HG02870 (cell line): ENCODE measurements around the gene PDLIM4.
A peak's percentile ranks its signal among the peaks of the same experiment; 100 is the strongest.

Experiments used
- ATAC-seq: cut with Tn5 transposase; IDR thresholded peaks from one replicate; pipeline ENCODE4 v1.9.1; 2021; ENCODE audit warnings: mild to moderate bottlenecking, moderate library complexity; ENCODE audit not compliant: unreplicated experiment

Gene PDLIM4

DNA sequence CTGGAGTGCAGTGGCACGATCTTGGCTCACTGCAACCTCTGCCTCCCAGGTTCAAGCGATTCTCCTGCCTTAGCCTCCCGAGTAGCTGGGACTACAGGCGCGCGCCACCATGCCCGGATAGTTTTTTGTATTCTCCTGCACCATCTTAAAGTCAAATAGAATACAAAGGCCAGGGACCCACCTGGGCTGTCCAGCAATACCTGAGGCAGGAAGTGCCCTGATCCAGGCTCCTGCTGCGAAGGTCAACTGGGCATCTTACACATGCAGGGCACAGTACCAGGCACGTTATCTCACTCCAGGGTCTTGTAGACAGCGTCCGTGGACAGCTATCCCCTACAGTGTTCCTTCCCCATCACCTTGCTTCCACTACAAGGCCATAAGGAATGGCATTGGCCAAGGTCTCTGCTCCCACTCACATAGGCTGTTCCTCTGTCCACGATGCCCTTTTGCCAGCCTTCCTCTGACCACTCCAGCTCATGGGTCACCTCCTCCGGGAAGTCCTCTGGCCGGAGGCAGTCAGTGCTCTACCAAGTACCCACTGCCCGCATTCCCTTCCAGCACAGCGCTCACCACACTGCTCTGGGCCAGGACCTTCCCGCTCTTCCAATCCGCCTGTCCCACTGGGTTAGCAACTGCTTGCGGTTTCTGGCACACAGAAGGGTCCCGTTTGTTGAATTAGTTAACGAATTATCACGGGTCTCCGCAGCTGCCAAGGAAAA, 30.8 kb upstream of the PDLIM4 start:
- ATAC-seq: no peak

DNA sequence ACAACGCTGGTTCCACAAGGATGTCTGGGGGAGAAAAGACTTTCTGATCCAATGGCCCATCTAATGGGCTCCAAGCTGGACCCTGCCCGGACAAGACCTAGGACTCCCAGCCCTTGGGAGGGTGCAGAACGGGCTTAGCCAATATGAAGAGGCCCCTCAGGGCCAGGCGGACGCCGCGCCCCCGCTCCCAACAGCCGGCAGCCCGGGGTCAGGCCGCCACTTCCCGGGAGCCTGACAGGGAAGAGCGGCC, 30.3 kb upstream of the PDLIM4 start:
- ATAC-seq: no peak

DNA sequence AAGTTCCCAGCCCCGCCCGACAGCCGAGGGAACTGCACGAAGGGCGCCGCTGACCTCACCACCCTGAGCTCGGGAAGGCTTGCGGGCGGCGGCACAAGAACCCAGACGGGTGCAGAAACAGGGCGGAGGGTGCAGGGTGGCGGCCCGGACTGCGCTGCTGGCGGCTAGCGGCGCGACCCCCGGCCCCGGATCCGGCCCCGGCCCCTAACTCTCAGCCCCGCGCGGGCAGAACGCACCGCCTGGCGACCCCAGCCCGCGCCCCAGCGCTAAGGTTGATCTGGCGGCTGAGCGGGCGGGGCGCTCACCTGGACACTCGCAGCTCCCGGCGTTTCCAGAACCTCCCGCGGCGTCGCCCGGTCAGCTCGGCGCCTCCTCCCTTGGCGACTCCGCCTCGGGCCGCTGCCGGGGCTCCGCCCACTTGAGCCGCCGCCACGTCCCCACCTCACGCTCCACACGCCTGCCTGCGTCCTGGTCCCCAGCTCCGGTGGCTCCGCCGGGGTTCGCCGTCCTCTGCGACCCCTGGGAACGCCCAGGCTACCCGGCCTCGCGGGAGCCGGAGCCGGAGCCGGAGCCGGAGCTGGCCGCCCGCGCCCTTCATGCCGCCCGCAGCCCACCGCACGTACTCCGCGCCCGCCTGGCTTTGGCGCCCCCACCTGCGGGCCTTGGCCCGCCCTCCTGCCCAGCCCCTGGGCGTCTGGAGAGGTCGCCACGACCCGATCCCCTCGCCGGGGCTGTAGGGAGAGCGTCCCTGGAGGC, 29.8 kb upstream of the PDLIM4 start, which contains the start of gene P4HA2:
TSS of gene P4HA2 (minus strand) at position 369 of the 756 bp plus-strand sequence. CDS start 9,227 bp downstream, outside the sequence.
- ATAC-seq: peak; percentile 84

DNA sequence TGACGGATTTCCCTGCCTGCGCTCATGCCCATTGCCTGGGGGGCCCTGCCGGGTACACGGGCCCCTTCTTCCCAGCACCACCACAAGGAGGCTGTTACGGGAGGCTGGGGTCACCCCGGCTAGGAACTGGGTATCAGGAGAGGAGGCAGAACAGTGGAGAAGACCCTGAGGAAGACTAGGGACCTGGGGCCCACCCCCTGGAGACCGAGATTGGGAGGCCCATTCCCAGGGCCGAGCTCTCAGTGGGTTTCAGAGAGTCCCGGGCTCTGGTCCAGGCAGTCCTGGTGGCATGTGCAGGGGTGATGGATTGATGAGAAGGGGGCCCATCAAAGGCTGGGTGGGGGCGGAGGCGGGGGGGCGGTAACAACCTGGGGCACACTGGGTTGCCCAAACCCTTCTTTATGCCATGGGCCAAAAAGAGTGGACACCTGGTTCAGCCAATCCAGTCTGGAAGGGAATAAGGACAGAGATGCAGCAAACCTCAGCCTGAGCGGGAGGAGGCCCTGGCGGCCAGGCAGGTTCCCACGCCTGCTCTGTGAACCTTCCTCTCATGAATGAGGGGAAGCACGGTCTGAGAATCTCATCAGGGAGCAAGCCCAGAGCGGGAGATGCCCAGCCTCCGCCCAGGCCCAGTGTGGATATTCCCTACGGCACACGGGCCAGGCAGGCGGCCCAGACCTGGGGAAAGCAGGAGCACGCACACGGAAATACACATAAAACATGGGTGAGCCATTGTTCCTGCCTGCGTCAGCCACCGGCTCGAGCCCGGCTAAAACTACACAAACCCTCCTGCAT, 29.1 kb upstream of the PDLIM4 start:
- no peak for ATAC-seq

DNA sequence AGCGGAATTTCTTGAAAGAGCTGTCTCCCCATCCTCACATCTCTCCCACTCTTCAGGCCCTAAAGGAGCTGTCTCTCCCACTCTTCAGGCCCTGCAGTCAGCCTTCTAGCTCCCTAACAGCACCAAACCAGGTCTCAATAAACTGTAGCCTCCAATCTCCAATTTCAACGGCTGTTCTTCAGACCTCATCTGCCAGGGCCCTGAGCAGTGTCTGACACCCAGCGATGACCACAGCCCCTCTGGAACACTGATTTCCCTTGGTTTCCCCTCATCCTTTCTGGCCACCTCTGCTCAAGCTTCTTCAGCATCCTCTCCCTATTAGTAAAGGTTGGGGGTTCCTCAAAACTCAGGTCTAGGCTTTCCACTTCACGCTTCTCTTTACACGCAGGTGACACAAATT, 28.3 kb upstream of the PDLIM4 start:
- no peak for ATAC-seq

DNA sequence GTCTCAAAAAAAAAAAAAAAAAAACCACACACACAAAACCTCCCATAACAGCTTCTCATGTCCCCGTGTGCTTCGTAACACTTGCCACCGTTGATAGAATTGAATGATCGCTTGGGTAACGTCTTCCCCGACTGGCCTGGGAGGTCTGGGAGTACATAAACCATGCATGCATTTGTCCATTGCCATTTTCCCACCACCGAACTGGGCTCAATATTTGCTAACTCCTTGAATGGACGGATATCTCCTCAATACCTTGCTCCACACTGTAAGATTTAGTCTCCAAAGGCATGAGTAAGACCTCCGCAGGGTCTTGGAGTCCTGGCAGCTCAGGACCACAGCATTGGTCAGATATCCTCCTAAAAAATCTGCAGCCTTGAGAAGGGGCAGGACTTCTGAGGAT, 26.6 kb upstream of the PDLIM4 start:
- ATAC-seq: no peak

DNA sequence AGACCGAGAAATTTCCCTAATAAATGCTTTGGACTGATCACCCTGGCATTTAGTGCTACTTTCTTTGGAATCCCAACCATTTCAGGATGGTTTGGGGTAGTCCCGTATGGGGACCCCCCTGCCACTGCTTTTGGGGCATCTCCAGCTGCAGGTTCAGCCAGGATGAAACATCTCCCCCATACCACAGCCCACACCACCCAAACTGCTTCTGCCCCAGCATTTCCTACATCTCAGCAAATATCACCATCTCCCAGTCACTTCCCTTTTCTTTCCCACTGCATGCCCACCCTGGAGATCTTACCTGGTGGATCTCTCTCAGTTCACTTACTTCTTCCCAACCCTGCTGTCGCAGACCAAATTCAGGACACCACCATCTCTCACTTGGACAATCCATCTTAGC, 25.0 kb upstream of the PDLIM4 start:
- no peak for ATAC-seq

DNA sequence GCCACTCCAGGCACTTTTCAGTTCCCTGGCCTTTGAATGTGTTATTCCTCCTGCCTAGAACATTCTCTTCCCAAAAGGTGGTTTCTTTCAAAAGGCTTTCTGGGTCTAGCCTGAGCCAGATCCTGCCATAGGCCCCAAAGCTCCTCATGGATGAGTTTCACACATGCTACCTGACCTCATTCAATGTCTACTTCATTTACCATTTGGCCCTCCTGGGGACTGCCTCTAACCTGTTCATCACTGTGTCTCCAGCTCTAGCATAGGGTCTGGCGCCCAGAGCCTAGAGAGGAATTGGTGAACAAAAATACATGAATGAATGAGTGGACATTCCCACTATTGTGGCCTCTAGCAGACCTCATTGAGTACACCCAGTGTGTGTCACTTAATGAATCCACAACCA, 24.4 kb upstream of the PDLIM4 start:
- ATAC-seq: no peak

DNA sequence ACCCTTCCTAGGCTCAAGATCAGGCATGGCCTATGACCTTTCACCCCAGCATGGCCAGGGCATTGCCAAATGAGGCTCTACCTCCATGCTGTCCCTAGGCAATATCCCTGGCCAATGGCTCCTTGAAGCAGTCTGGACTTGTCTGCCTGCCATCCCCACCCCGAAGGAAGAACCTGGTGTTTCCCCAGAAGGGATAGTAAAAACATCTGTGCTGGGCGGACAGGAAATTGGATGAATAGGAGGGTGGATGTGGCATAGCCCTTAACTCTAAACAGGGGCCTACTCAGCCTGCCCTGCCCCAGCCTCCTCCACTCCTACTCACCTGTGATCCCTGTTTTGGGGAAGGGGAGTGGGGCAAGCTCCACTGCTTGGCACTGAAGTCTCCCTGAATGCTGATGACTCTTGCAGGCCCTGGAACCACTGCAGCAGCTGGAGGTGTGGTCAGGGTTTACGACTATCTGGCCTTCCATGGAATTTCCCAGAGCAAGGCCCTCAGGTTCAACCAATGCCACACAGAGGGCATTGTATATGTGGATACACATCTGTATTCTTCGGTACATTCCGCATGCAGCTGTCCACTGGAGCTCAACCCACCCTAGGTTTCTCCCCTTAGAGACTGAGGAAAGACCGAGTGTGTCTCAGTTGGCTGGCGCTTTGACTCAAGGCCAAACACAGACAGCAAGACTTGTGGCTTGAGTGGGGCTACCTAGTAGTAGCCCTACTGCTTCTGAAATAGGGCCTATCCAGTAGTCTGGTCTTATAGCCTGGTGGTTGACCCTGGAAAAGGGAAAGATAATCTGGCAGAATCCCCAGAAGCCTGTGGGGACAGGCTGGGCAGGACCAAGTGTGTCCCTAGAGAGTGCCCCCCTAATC, 23.4 kb upstream of the PDLIM4 start:
- ATAC-seq: no peak

DNA sequence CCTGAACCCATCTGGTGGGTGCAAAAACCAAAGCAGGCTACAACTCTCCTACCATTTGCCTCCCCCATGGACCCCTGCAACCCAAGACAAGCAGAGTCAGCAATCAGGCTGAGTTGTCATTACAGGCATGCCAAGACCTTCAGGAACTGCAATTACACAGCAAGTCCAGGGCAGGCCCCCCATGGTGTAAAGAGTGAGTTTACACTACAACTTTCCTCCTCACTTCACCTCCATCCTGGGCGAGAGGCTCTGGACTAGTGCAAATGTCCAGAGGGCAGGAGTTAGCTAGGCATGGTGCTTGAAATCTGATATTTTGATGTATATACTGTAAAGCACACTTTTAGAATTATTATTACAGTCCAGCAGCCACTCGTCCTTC, 22.8 kb upstream of the PDLIM4 start:
- no peak for ATAC-seq

DNA sequence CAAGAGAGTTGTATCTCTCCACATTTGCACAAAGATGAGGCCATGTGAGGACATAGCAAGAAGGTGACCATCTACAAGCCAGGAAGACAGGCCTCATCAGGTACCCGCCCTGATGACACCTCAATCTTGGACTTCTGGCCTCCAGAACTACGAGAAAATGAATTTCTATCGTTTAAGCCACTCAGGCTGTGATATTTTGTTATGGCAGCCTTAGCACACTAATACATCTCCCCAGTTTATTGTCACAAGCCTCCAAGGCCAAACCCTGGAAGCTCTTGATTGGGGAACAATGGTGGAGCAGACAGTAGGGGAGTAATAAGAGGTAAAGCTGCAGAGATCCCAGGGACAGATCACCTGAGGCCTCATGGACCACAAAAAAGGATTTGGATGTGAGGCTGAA, 22.2 kb upstream of the PDLIM4 start:
- ATAC-seq: no peak

DNA sequence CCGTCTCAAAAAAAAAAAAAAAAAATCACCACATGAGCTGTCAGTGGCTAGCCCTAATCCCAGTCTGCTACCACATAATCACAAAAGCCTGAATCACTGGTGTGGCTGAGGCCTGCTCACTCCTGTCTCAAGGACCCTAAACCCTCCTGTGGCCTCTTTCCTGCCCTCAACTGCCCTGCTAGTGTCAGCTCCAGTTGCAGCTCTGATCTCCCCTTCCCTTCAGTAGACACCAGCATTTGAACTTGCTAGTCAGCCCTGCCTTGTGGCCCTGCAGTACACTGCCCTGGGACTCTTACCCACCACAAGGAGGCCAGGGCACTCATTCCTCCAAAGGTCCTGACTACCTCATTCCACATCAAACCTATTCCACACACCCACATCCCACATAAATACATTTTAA, 20.4 kb upstream of the PDLIM4 start:
- no peak for ATAC-seq

DNA sequence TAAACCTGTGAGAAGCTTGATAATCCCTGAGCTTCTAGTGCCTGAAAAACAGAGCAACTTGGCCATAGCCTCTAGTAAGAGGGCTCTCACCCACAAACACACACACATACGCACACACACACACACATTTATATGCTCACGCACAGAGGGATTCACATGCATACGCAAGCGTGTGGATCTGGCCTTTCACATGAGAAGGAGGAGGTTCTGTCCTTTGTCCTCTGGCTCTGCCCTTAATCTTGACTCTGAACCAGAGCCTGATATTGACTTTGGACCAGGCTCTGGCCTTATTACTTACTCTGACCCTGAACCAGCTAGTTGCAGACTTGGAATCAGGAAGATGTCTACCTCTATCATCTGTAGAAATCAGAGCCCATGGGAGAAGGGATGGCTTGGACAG, 19.8 kb upstream of the PDLIM4 start:
- ATAC-seq: no peak

DNA sequence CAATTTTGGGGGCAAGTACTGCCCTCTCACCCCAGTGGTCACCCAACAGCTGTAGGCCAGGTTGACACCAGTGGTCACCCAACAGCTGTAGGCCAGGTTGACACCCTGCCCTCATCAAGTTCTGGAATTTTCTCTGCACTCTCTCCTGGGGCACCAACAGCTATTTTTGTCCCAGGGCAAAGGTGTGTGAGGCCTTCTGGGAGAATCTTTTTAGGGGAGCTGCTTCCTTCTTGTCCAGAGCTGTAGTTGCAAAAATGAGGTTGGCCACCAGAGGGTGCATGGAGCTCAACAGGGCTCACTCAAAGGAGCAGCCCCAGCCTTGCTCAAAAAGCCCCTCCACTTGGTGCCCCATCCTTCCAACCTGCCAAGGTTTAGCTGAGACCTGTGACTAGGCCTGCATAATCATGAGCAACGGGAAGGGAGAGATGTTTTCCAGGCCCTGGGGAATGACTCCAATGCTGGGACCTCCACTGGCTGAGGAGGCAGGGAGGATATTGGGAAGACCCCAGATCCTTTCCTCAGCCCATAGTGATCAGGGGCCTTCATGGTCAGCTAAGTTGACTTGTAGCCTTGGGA, 19.2 kb upstream of the PDLIM4 start:
- ATAC-seq: peak; percentile 77

DNA sequence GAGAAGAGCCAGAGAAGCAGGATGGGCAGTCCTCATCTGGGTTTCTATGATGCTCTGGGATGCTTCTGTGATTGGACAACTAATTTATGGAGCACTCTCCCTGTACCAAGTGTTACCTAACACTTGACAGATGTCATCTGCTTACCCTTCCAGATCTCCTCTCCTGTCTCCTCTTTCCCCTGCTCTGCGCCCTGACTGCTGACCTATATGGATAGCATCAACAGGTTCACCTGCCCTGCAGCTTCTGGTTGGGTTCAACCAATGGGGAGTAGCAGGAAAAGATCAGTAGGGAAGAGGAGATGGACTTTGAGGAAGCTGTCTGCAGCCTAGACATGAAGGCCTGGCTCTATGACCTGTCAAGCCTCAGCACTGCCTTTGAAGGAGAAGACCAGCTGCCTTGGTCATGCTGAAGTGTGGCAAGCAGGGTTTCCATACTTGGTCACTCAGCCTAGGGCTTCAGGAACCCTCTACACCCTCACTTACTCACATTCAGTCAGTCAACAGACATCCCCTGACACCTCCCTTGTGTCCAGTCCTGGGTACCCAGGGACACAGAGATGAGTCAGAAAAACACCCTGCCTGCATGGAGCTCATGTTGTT, 18.5 kb upstream of the PDLIM4 start:
- ATAC-seq: no peak

DNA sequence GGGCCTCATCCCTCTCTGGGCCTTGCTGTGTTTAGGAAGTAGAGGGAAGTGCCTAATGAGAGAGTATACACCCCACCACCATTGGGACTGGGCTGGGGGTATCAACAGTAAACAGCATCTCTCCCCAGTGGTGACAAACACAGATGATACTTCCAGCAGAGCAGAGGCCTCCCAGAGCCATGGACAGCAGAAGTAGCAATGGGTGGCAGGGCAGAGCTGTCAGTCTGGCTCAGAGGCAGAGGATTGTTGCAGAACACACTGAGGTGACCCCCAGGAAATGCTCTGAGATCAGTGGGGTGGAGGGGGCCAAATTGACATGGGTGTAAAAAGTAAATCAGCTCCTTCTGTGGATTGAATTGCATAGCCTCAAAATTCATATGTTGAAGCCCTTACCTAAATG, 17.7 kb upstream of the PDLIM4 start:
- ATAC-seq: no peak

DNA sequence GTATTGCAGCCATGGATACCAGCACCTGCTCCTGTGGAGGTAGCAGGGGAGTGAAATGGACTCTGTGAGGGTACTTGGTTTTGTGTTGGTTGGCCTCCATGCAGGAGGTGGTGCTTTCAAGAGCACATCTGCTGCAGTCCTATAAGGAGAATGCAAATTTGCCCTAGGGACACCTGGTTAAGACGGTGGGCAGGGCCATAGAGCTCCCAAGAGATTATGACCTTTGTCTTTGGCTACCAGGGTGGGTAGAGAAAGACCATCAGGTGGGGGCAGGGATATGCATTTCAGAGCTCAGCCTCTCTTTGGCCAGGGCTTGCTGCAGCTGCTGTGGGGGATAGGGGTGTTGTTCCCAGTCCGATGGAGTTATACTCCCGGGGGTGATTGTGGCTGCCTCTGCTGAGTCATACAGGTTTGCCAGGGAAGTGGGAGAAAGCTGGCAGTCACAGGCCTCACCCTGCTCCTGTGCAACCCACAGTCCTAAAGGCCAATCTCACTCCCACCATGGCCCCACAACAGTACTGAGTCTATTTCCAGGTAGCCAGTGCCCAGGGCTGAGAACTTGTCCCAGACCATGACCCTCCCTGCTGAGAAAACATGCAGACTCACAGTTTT, 14.0 kb upstream of the PDLIM4 start:
- no peak for ATAC-seq

DNA sequence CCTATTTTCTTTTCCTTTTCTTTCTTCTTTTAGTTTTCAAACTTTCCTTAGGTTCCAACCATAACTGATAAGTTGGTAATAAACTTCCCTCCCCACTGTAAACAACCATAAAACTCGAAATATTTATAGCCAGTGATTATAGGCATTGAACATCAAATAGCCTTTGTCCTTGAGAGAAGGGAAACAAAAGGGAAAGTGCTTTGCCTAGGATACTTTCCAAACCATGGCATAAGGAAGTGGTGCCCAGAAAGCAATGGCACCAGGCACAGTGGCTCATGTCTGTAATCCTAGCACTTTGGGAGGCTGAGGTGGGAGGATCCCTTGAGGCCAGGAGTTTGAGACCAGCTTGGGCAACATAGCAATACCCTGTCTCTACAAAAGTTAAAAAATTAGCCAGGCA, 11.9 kb upstream of the PDLIM4 start:
- ATAC-seq: no peak

DNA sequence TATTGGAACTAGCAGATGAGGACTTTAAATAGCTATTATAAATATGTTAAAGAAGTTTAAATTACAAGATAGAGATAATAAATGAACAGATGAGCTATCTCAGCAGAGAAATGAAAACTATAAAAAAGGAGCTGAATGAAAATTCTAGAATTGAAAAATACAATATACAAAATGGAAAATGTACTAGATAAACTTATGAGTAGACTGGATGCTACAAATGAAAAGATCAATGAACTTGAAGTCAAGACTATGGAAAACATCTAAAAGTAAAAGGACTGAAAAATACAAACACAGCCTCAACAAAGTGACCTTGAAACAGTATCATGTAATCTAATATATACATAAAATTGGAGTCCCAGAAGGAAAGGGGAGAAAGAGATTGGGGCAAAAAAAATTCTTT, 10.7 kb upstream of the PDLIM4 start:
- ATAC-seq: no peak

DNA sequence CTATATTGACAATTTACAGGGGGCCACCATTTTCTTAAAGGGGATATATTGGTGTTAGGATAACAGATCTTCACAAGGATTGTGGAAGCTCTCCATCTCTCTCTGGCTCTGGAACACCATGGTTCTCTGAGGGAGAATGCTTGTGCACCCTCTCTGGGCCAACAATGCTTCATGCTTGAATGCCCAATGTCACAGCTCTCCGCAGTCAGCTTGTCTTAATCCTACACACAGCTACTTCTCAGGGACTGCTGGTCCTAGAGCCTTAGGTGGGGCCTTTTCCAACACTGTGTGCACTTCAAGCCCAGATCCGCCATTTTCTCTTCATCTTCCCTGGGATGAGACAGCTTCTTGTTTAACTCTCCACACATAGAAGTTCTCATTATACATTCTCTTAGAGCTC, 6.9 kb upstream of the PDLIM4 start:
- ATAC-seq: no peak
